ENCODE data around the gene TENM3.

The TENM3 gene

DNA sequence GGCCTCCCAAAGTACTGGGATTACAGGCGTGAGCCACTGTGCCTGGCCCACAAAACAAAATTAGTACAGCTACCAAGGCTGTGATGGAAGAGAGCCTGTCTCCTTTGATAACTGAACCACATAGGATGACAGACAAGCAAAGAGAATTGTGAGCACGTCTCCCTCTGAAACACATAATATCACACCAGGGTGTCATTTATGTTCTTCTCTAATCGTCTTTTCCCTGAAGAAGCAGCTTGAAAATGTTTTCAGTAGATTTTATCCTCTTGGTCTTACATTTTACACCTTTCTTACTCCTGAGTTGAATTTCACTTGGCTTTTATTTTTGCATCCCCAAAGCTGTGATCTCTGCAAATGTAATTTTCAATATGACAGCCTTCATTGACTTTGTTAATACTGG lies 67.8 kb downstream of the TENM3 start:
- no peaks in the 10 kb centered on the region for H3F3A ChIP-seq (ENCODE audit: insufficient read depth, low read length)
- no peaks in the 10 kb centered on the region for H4K20me1 ChIP-seq (ENCODE audit: insufficient read depth, low read length)
- no peak overlapping the region for H3K4me2 ChIP-seq (ENCODE audit: low read length)
- H3K4me1 ChIP-seq (ENCODE audit: insufficient read depth, low read length, severe bottlenecking): no peaks in the 10 kb centered on the region
- no peaks in the 10 kb centered on the region for H3K79me2 ChIP-seq (ENCODE audit: insufficient read depth, low read length)
- no peak overlapping the region for H2AFZ ChIP-seq (ENCODE audit: low read length)
- no peaks in the 10 kb centered on the region for H3K27me3 ChIP-seq (ENCODE audit: insufficient read depth, low read length)
- peaks cover 4% of the 10 kb centered on the region for H3K9me3 ChIP-seq (ENCODE audit: low read length)
- no peak overlapping the region for H3K4me3 ChIP-seq (ENCODE audit: low read depth, low read length, poor library complexity, severe bottlenecking)
- TF ChIP-seq EZH2 (IDR thresholded peaks at IDR 0.05; ENCODE audit: borderline replicate concordance, low read length): no peak
- TF ChIP-seq, protein P1, sequence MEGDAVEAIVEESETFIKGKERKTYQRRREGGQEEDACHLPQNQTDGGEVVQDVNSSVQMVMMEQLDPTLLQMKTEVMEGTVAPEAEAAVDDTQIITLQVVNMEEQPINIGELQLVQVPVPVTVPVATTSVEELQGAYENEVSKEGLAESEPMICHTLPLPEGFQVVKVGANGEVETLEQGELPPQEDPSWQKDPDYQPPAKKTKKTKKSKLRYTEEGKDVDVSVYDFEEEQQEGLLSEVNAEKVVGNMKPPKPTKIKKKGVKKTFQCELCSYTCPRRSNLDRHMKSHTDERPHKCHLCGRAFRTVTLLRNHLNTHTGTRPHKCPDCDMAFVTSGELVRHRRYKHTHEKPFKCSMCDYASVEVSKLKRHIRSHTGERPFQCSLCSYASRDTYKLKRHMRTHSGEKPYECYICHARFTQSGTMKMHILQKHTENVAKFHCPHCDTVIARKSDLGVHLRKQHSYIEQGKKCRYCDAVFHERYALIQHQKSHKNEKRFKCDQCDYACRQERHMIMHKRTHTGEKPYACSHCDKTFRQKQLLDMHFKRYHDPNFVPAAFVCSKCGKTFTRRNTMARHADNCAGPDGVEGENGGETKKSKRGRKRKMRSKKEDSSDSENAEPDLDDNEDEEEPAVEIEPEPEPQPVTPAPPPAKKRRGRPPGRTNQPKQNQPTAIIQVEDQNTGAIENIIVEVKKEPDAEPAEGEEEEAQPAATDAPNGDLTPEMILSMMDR (IDR thresholded peaks at IDR 0.05; ENCODE audit: low read length): no peak
- H3K36me3 ChIP-seq (ENCODE audit: insufficient read depth, low read length): no peaks in the 10 kb centered on the region
- no peaks in the 10 kb centered on the region for H3K9me2 ChIP-seq (ENCODE audit: low read depth, low read length)
- H3K27ac ChIP-seq (ENCODE audit: low read depth, low read length, poor library complexity, severe bottlenecking): no peak overlapping the region
- H3K9ac ChIP-seq (ENCODE audit: low read length): no peak overlapping the region

DNA sequence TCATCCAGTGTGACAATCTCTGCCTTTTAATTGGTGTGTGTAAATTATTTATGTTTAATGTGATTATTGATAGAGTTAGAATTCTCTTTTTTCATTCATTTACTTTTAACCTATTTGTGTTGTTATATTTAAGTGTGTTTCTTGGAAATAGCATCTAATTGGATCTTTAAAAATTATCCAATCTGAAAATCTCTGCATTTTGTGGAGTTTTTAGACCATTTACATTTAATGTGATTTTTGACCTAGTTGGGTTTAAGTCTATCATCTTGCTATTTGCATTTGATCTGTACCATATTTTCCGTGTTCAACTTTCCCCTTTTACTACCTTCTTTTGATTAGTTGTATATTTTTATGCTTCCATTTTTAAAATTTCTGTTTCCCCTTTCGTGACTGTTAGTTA lies 71.3 kb downstream of the TENM3 start:
- Histone ChIP-seq H3K36me3 (ENCODE audit: insufficient read depth, low read length) (no peaks in the 10 kb centered on the region), H3K9ac (ENCODE audit: low read length) (no peak overlapping the region), H2AFZ (ENCODE audit: low read length) (no peak overlapping the region), H3K9me3 (ENCODE audit: low read length) (peaks cover 4% of the 10 kb centered on the region), H3K79me2 (ENCODE audit: insufficient read depth, low read length) (no peaks in the 10 kb centered on the region), H3K4me2 (ENCODE audit: low read length) (no peak overlapping the region), H3K27ac (ENCODE audit: low read depth, low read length, poor library complexity, severe bottlenecking) (no peak overlapping the region), H4K20me1 (ENCODE audit: insufficient read depth, low read length) (no peaks in the 10 kb centered on the region), H3K4me3 (ENCODE audit: low read depth, low read length, poor library complexity, severe bottlenecking) (no peak overlapping the region), H3K4me1 (ENCODE audit: insufficient read depth, low read length, severe bottlenecking) (no peaks in the 10 kb centered on the region), H3K27me3 (ENCODE audit: insufficient read depth, low read length) (no peaks in the 10 kb centered on the region), H3F3A (ENCODE audit: insufficient read depth, low read length) (no peaks in the 10 kb centered on the region), H3K9me2 (ENCODE audit: low read depth, low read length) (no peaks in the 10 kb centered on the region)
- TF ChIP-seq, protein P1 (IDR thresholded peaks at IDR 0.05; ENCODE audit: low read length): no peak
- TF ChIP-seq EZH2 (IDR thresholded peaks at IDR 0.05; ENCODE audit: borderline replicate concordance, low read length): no peak

DNA sequence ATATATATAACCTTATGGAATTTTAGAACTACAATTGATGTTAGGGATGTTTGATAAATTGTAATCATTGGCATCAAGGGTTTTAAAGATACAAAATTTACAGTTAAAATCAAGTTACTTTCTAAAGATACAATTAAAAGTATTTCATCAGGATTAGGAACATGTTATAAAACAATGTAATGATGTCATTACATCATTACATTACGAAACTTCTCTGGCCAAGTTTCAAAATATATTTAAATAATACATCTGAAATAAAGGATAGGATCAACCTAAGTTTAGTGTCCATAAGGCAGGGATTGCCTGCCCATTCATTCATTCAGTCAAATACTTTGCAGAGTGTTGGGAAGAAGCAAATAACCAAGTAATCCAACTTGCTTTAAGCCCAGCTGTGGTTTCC lies 75.1 kb downstream of the TENM3 start:
- Histone ChIP-seq H3K9ac (ENCODE audit: low read length) (no peak overlapping the region), H2AFZ (ENCODE audit: low read length) (no peak overlapping the region), H3K79me2 (ENCODE audit: insufficient read depth, low read length) (no peaks in the 10 kb centered on the region), H3K9me3 (ENCODE audit: low read length) (peaks cover 4% of the 10 kb centered on the region), H3K27me3 (ENCODE audit: insufficient read depth, low read length) (no peaks in the 10 kb centered on the region), H3K9me2 (ENCODE audit: low read depth, low read length) (no peaks in the 10 kb centered on the region), H3K36me3 (ENCODE audit: insufficient read depth, low read length) (no peaks in the 10 kb centered on the region), H3F3A (ENCODE audit: insufficient read depth, low read length) (no peaks in the 10 kb centered on the region), H3K4me2 (ENCODE audit: low read length) (no peak overlapping the region), H3K4me3 (ENCODE audit: low read depth, low read length, poor library complexity, severe bottlenecking) (no peak overlapping the region), H3K4me1 (ENCODE audit: insufficient read depth, low read length, severe bottlenecking) (no peaks in the 10 kb centered on the region), H4K20me1 (ENCODE audit: insufficient read depth, low read length) (no peaks in the 10 kb centered on the region), H3K27ac (ENCODE audit: low read depth, low read length, poor library complexity, severe bottlenecking) (no peak overlapping the region)
- TF ChIP-seq, protein P1 (IDR thresholded peaks at IDR 0.05; ENCODE audit: low read length): no peak
- TF ChIP-seq EZH2 (IDR thresholded peaks at IDR 0.05; ENCODE audit: borderline replicate concordance, low read length): no peak
